Ovary (tissue), 9 donors: ENCODE data around the gene MAP2K2. TPM values are rescaled to one million over a fixed set of nuclear protein-coding genes. Genes with fewer than 3 reads are reported as not detected.

ENCODE experiments used
- DNase-seq, 5 donors: peaks; one replicate each; pipeline ENCODE4 v3.0.0-alpha.2; 2019 to 2020
- H3K27ac ChIP-seq, 2 donors: fragments of 200-600 bp; one replicate each; pipeline versions ENCODE4 v1.5.1 to v1.8.0; 2019 to 2022
- H3K27me3 ChIP-seq: fragments of 200-600 bp; one replicate; pipeline ENCODE4 v1.8.0; 2022
- H3K36me3 ChIP-seq: fragments of 200-600 bp; sonication (generic); one replicate; pipeline ENCODE4 v1.5.1; 2019
- H3K4me1 ChIP-seq: one replicate; pipeline ENCODE4 v1.8.1; 2013; ENCODE audit warnings: mild to moderate bottlenecking, moderate library complexity; ENCODE audit not compliant: insufficient read depth
- H3K4me3 ChIP-seq: fragments of 200-600 bp; sonication (generic); one replicate; pipeline ENCODE4 v1.5.1; 2017
- H3K9me3 ChIP-seq, 2 donors: fragments of 200-600 bp in 1 of 2; sonication (generic) in 1 of 2; one replicate each; pipeline versions ENCODE4 v1.5.1 to v1.8.1; 2013 to 2019; ENCODE audit warnings: mild to moderate bottlenecking in 1 of 2, moderate library complexity in 1 of 2
- CTCF ChIP-seq, 3 donors: fragments of 450-650 bp in 2 of 3; fragments of 200-600 bp in 1 of 3; IDR thresholded peaks; one replicate each; pipeline versions ENCODE4 v1.5.1 to v1.8.0; 2016 to 2022; ENCODE audit warnings: antibody characterized with exemption in 3 of 3, mild to moderate bottlenecking in 1 of 3
- EP300 ChIP-seq: sonication (generic); formaldehyde crosslinking; IDR thresholded peaks from one replicate; pipeline ENCODE4 v1.6.1; 2017; ENCODE audit warnings: antibody characterized with exemption
- POLR2A ChIP-seq: fragments of 450-650 bp; IDR thresholded peaks from one replicate; pipeline ENCODE4 v1.6.1; 2017; ENCODE audit warnings: antibody characterized with exemption, mild to moderate bottlenecking, moderate library complexity
- WGBS, 3 donors: extraction: QIAGEN DNeasy Blood & Tissue Kit in 1 of 3; methylation state at CpG; one replicate each; pipeline versions ENCODE4 v1.1.5 to v1.1.7; 2013 to 2017; 5-methylcytosine and 5-hydroxymethylcytosine counted together
- intact Hi-C, 4 donors: fragments of 100-400 bp; cut with DNase I; formaldehyde crosslinking; loops; one replicate each; pipeline versions ENCODE4 v1.11.0 to v1.15.1; 2022 to 2023
- polyA plus RNA-seq, 2 donors: library from polyadenylated mRNA; stranded (reverse); fragments of 200-250 nt in 1 of 2; fragments of 350-450 nt in 1 of 2; fragmentation: Illumina TruSeq in 1 of 2; extraction: RNeasy Lipid Tissue Mini Kit (QIAGEN cat#74804) in 1 of 2; gene quantifications; one replicate each; pipeline ENCODE4 v1.2.3, GENCODE V29; 2013 to 2014
- total RNA-seq, 7 donors: library from RNA; depleted of rRNA in 2 of 7; stranded (reverse); fragments of >200 nt in 2 of 7; fragmentation: NEBNext Ultra II Directional in 3 of 7; extraction: Animal tissue kit (Norgen Biotek cat#: 25700) in 3 of 7; gene quantifications; one replicate each; pipeline versions ENCODE4 v1.1.0 to v1.2.4, GENCODE V29; 2016 to 2023
- donor health status: DM: no; HTN: no; CAD: no; lungs with moderate emphysema.
- donor health status: DM: no; HTN: no; CAD: no.
- donor health status: Bipolar disorder and iron deficiency.
- donor health status: DM: yes; HTN: yes; CAD: no.
- donor health status: DM: no; HTN: no; CAD: no.
- donor health status: DM: yes; HTN: yes; CAD: no.

The MAP2K2 gene
- total and polyA plus RNA-seq, 9 donors = 39.9 to 136 (median 116) TPM

GRCh38 chr19:4089946-4090345 is 34.0 kb downstream of the MAP2K2 start:
- Histone ChIP-seq H3K4me1 (no peaks in the 10 kb centered on the region), H3K9me3 (no peaks in the 10 kb centered on the region), H3K4me3 (no peak overlapping the region), H3K27ac (no peak overlapping the region), H3K36me3 (no peaks in the 10 kb centered on the region), H3K27me3 (no peaks in the 10 kb centered on the region)
- WGBS, 3 donors = 88 to 94% (median 93%) methylated on average over 22 of the region's 22 CpGs
- TF ChIP-seq CTCF (IDR thresholded peaks at IDR 0.05) = no peak
- TF ChIP-seq POLR2A = no peak
- no peak for TF ChIP-seq EP300
- DNase-seq = no peak
- intact Hi-C loops = no loop called here

GRCh38 chr19:4089400-4089908 is 34.5 kb downstream of the MAP2K2 start:
- H3K27me3 ChIP-seq = no peaks in the 10 kb centered on the region
- intact Hi-C loops = no loop called here
- 84 to 92% (median 85%) methylated on average over 26 of the region's 26 CpGs for WGBS, 3 donors
- peaks cover under 1% of the 10 kb centered on the region for H3K4me1 ChIP-seq
- H3K36me3 ChIP-seq = no peaks in the 10 kb centered on the region
- H3K9me3 ChIP-seq = no peaks in the 10 kb centered on the region
- no peak for DNase-seq
- TF ChIP-seq POLR2A = no peak
- TF ChIP-seq CTCF (IDR thresholded peaks at IDR 0.05) = no peak
- no peak for TF ChIP-seq EP300
- H3K4me3 ChIP-seq = no peak overlapping the region
- no peak overlapping the region for H3K27ac ChIP-seq

- Histone ChIP-seq H3K4me1 (peaks cover 3% of the 10 kb centered on the region), H3K36me3 (no peaks in the 10 kb centered on the region), H3K9me3 (no peaks in the 10 kb centered on the region), H3K4me3 (no peak overlapping the region), H3K27me3 (no peaks in the 10 kb centered on the region), H3K27ac (no peak overlapping the region)
- 66 to 85% (median 83%) methylated on average over 2 of the region's 2 CpGs for WGBS, 3 donors
- no peak for TF ChIP-seq POLR2A
- TF ChIP-seq CTCF (IDR thresholded peaks at IDR 0.05) = no peak
- TF ChIP-seq EP300 = no peak
- intact Hi-C loops = no loop called here
- DNase-seq = no peak
Measured at GRCh38 chr19:4088975-4089374, 34.9 kb downstream of the MAP2K2 start.

GRCh38 chr19:4087787-4088679 is 35.9 kb downstream of the MAP2K2 start:
- H3K4me3 ChIP-seq = no peak overlapping the region
- H3K4me1 ChIP-seq = peaks cover 3% of the 10 kb centered on the region
- 72 to 80% (median 79%) methylated on average over 31 of the region's 31 CpGs for WGBS, 3 donors
- TF ChIP-seq CTCF (IDR thresholded peaks at IDR 0.05) (no peak), EP300 (no peak), POLR2A (no peak)
- no peaks in the 10 kb centered on the region for H3K36me3 ChIP-seq
- H3K27me3 ChIP-seq = no peaks in the 10 kb centered on the region
- H3K27ac ChIP-seq = peak overlapping the region in 1 of 2 donors; percentile 7
- no peaks in the 10 kb centered on the region for H3K9me3 ChIP-seq
- intact Hi-C loops = no loop called here
- DNase-seq = no peak
